Measurements from ENCODE around the gene TMEM41A. TPM values are rescaled to one million over a fixed set of nuclear protein-coding genes. Genes with fewer than 3 reads are reported as not detected.
"Not testable (repeated sequence)": the region's sequence is repeated elsewhere in the genome, so short reads cannot be mapped to it uniquely, and the experiment has no call there.

TMEM41A gene
- total RNA-seq, 1 donor from 2014 or later, result 21.5 TPM

GRCh38 chr3:185484296-185484695, 14.5 kb downstream of the TMEM41A start:
- DNase-seq (ENCODE audit: low read depth), result no peak
- Histone ChIP-seq H3K79me2 (ENCODE audit: insufficient read depth, low read length) (no peaks in the 10 kb centered on the region), H3K9me3 (ENCODE audit: insufficient read depth, low read depth, low read length) (no peaks in the 10 kb centered on the region), H4K20me1 (ENCODE audit: insufficient read depth, low read length) (no peaks in the 10 kb centered on the region), H3K4me2 (ENCODE audit: low read length) (no peak overlapping the region), H2AFZ (ENCODE audit: low read depth, low read length) (no peak overlapping the region), H3K4me3 (ENCODE audit: insufficient read depth, low read depth, low read length) (no peak overlapping the region), H3K27me3 (ENCODE audit: insufficient read depth, low read length) (no peaks in the 10 kb centered on the region), H3K9ac (ENCODE audit: low read length) (no peak overlapping the region), H3K4me1 (ENCODE audit: insufficient read depth, low read length) (no peaks in the 10 kb centered on the region), H3K36me3 (ENCODE audit: insufficient read depth, low read length) (peaks cover 8% of the 10 kb centered on the region), H3K27ac (ENCODE audit: low read depth, low read length) (no peak overlapping the region)
- FAIRE-seq, result no peak
- Mint-ChIP-seq H3K4me3 (ENCODE audit: unreplicated experiment) (no peak overlapping the region), H3K4me1 (ENCODE audit: low read depth, unreplicated experiment) (no peaks in the 10 kb centered on the region), H3K27ac (ENCODE audit: unreplicated experiment) (no peak overlapping the region), H3K27me3 (ENCODE audit: low read depth, unreplicated experiment) (no peaks in the 10 kb centered on the region), H3K9me3 (ENCODE audit: unreplicated experiment) (peaks cover 4% of the 10 kb centered on the region), H3K36me3 (ENCODE audit: low read depth, unreplicated experiment) (peaks cover 29% of the 10 kb centered on the region)
- TF ChIP-seq EZH2 (IDR thresholded peaks at IDR 0.05; ENCODE audit: insufficient read depth, low read length), result no peak

DNA sequence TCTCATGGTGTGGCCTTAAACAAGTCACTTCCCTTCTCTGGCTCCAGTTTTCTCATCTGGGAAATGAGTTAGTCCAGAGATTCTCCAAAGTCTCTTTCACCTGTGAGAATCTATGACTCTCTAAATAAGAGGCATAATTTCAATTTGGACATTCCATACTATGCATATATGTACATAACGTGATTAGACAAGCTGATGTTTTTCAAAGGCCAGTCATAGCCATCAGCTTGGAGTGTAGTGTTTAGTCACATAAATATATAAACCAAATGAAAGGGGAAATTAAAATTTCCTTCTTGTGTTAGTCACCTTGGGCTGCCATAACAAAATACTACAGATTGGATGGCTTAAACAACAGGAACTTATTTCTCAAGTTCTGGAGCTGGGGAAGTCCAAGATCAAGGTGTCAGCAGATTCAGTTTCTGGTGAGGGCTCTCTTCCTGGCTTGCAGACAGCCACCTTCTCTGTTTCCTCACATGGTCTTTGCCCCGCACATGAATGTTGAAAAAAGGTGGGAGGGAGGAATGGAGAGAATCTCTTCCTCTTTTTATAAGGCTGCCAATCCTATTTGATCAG, 19.4 kb downstream of the TMEM41A start:
- Histone ChIP-seq H3K79me2 (ENCODE audit: insufficient read depth, low read length) (no peaks in the 10 kb centered on the region), H3K27me3 (ENCODE audit: insufficient read depth, low read length) (no peaks in the 10 kb centered on the region), H3K4me2 (ENCODE audit: low read length) (no peak overlapping the region), H3K36me3 (ENCODE audit: insufficient read depth, low read length) (peaks cover 4% of the 10 kb centered on the region), H3K9ac (ENCODE audit: low read length) (no peak overlapping the region), H3K27ac (ENCODE audit: low read depth, low read length) (no peak overlapping the region), H3K4me1 (ENCODE audit: insufficient read depth, low read length) (no peaks in the 10 kb centered on the region), H2AFZ (ENCODE audit: low read depth, low read length) (no peak overlapping the region), H3K4me3 (ENCODE audit: insufficient read depth, low read depth, low read length) (no peak overlapping the region), H3K9me3 (ENCODE audit: insufficient read depth, low read depth, low read length) (no peaks in the 10 kb centered on the region), H4K20me1 (ENCODE audit: insufficient read depth, low read length) (no peaks in the 10 kb centered on the region)
- peaks cover 9% of the 10 kb centered on the region for H3K9me3 Mint-ChIP-seq (ENCODE audit: unreplicated experiment)
- no peaks in the 10 kb centered on the region for H3K4me1 Mint-ChIP-seq (ENCODE audit: low read depth, unreplicated experiment)
- no peak for DNase-seq (ENCODE audit: low read depth)
- H3K27ac Mint-ChIP-seq (ENCODE audit: unreplicated experiment), result no peak overlapping the region
- TF ChIP-seq EZH2 (IDR thresholded peaks at IDR 0.05; ENCODE audit: insufficient read depth, low read length), result no peak
- no peak for TF ChIP-seq CTCF (IDR thresholded peaks at IDR 0.05; ENCODE audit: insufficient read depth, low read depth, low read length)
- H3K27me3 Mint-ChIP-seq (ENCODE audit: low read depth, unreplicated experiment), result no peaks in the 10 kb centered on the region
- peaks cover 42% of the 10 kb centered on the region for H3K36me3 Mint-ChIP-seq (ENCODE audit: low read depth, unreplicated experiment)
- H3K4me3 Mint-ChIP-seq (ENCODE audit: unreplicated experiment), result no peak overlapping the region
- no peak for FAIRE-seq

- Mint-ChIP-seq H3K4me3 (ENCODE audit: unreplicated experiment) (no peak overlapping the region), H3K27ac (ENCODE audit: unreplicated experiment) (no peak overlapping the region), H3K27me3 (ENCODE audit: low read depth, unreplicated experiment) (no peaks in the 10 kb centered on the region), H3K36me3 (ENCODE audit: low read depth, unreplicated experiment) (peaks cover 52% of the 10 kb centered on the region), H3K9me3 (ENCODE audit: unreplicated experiment) (peaks cover 9% of the 10 kb centered on the region), H3K4me1 (ENCODE audit: low read depth, unreplicated experiment) (no peaks in the 10 kb centered on the region)
- FAIRE-seq, result no peak
- no peak for DNase-seq (ENCODE audit: low read depth)
- Histone ChIP-seq H3K4me1 (ENCODE audit: insufficient read depth, low read length) (peaks cover 8% of the 10 kb centered on the region), H3K79me2 (ENCODE audit: insufficient read depth, low read length) (no peaks in the 10 kb centered on the region), H3K9me3 (ENCODE audit: insufficient read depth, low read depth, low read length) (no peaks in the 10 kb centered on the region), H2AFZ (ENCODE audit: low read depth, low read length) (no peak overlapping the region), H3K27ac (ENCODE audit: low read depth, low read length) (no peak overlapping the region), H4K20me1 (ENCODE audit: insufficient read depth, low read length) (no peaks in the 10 kb centered on the region), H3K9ac (ENCODE audit: low read length) (no peak overlapping the region), H3K4me2 (ENCODE audit: low read length) (no peak overlapping the region), H3K27me3 (ENCODE audit: insufficient read depth, low read length) (no peaks in the 10 kb centered on the region), H3K36me3 (ENCODE audit: insufficient read depth, low read length) (peaks cover 4% of the 10 kb centered on the region), H3K4me3 (ENCODE audit: insufficient read depth, low read depth, low read length) (no peak overlapping the region)
- TF ChIP-seq CTCF (IDR thresholded peaks at IDR 0.05; ENCODE audit: insufficient read depth, low read depth, low read length) (no peak), EZH2 (IDR thresholded peaks at IDR 0.05; ENCODE audit: insufficient read depth, low read length) (no peak)
Measured at GRCh38 chr3:185477316-185477715, 21.5 kb downstream of the TMEM41A start.

- H3K4me3 ChIP-seq (ENCODE audit: insufficient read depth, low read depth, low read length); H3K27ac ChIP-seq (ENCODE audit: low read depth, low read length); H3K9me3 ChIP-seq (ENCODE audit: insufficient read depth, low read depth, low read length); H3K9ac ChIP-seq (ENCODE audit: low read length); H3K4me3 Mint-ChIP-seq (ENCODE audit: unreplicated experiment); DNase-seq (ENCODE audit: low read depth); H3K4me1 Mint-ChIP-seq (ENCODE audit: low read depth, unreplicated experiment); H3K27ac Mint-ChIP-seq (ENCODE audit: unreplicated experiment); H3K4me2 ChIP-seq (ENCODE audit: low read length); H3K27me3 Mint-ChIP-seq (ENCODE audit: low read depth, unreplicated experiment); H4K20me1 ChIP-seq (ENCODE audit: insufficient read depth, low read length); H3K4me1 ChIP-seq (ENCODE audit: insufficient read depth, low read length); H3K9me3 Mint-ChIP-seq (ENCODE audit: unreplicated experiment); H3K36me3 ChIP-seq (ENCODE audit: insufficient read depth, low read length); FAIRE-seq; H3K79me2 ChIP-seq (ENCODE audit: insufficient read depth, low read length); H3K27me3 ChIP-seq (ENCODE audit: insufficient read depth, low read length); H2AFZ ChIP-seq (ENCODE audit: low read depth, low read length): not testable (repeated sequence)
- peaks cover 46% of the 10 kb centered on the region for H3K36me3 Mint-ChIP-seq (ENCODE audit: low read depth, unreplicated experiment)
Measured at GRCh38 chr3:185474922-185475321, 23.9 kb downstream of the TMEM41A start.
